Hepatocyte (in vitro differentiated cells): ENCODE measurements around the gene GKN2. TPM values are rescaled to one million over a fixed set of nuclear protein-coding genes. Genes with fewer than 3 reads are reported as not detected.

ENCODE experiments used
- DNase-seq: peaks from one replicate; pipeline ENCODE4 v3.0.0-alpha.2; 2016; ENCODE audit warnings: low spot score
- H2AFZ ChIP-seq: fragments of 200-600 bp; sonication (generic); 2 replicates; pipeline ENCODE4 v1.6.0; 2016; ENCODE audit warnings: antibody characterized with exemption, mild to moderate bottlenecking
- H3K27ac ChIP-seq: fragments of 200-600 bp; sonication (generic); 2 replicates; pipeline ENCODE4 v1.5.1; 2016; ENCODE audit warnings: mild to moderate bottlenecking
- H3K27me3 ChIP-seq: fragments of 200-600 bp; sonication (generic); 2 replicates; pipeline ENCODE4 v1.6.1; 2016
- H3K36me3 ChIP-seq: fragments of 200-600 bp; sonication (generic); replicated peaks from 2 replicates; pipeline ENCODE4 v1.5.1; 2016; ENCODE audit warnings: low read depth; ENCODE audit not compliant: insufficient read depth
- H3K4me1 ChIP-seq: fragments of 200-600 bp; sonication (generic); 2 replicates; pipeline ENCODE4 v1.5.1; 2016; ENCODE audit warnings: mild to moderate bottlenecking, moderate library complexity; ENCODE audit not compliant: insufficient read depth
- H3K4me2 ChIP-seq: fragments of 200-600 bp; sonication (generic); 2 replicates; pipeline ENCODE4 v1.6.0; 2016
- H3K4me3 ChIP-seq: fragments of 200-600 bp; sonication (generic); 2 replicates; pipeline ENCODE4 v1.5.1; 2016; ENCODE audit warnings: mild to moderate bottlenecking
- H3K79me2 ChIP-seq: fragments of 200-600 bp; sonication (generic); 2 replicates; pipeline ENCODE4 v1.6.0; 2017; ENCODE audit warnings: mild to moderate bottlenecking
- H3K9me2 ChIP-seq: fragments of 200-600 bp; sonication (generic); replicated peaks from 2 replicates; pipeline ENCODE4 v1.6.0; 2017; ENCODE audit warnings: mild to moderate bottlenecking; ENCODE audit not compliant: insufficient read depth
- H3K9me3 ChIP-seq: fragments of 200-600 bp; sonication (generic); 2 replicates; pipeline ENCODE4 v1.5.1; 2016; ENCODE audit warnings: low read depth, mild to moderate bottlenecking
- H4K20me1 ChIP-seq: fragments of 200-600 bp; sonication (generic); 2 replicates; pipeline ENCODE4 v1.6.0; 2016; ENCODE audit warnings: mild to moderate bottlenecking; ENCODE audit not compliant: insufficient read depth, poor library complexity, severe bottlenecking
- EZH2 ChIP-seq: fragments of 200-600 bp; sonication (generic); IDR thresholded peaks from 2 replicates; pipeline ENCODE4 v1.6.1; 2016; ENCODE audit warnings: antibody characterized with exemption, mild to moderate bottlenecking, borderline replicate concordance
- EZH2phosphoT487 ChIP-seq: fragments of 200-600 bp; sonication (generic); IDR thresholded peaks from one replicate; pipeline ENCODE4 v1.6.1; 2018; ENCODE audit warnings: antibody characterized with exemption, mild to moderate bottlenecking, low read depth, moderate library complexity; ENCODE audit not compliant: unreplicated experiment, severe bottlenecking
- WGBS: methylation state at CpG from one replicate; pipeline ENCODE4 v1.1.6; 2016; ENCODE audit warnings: low lambda C conversion rate; ENCODE audit errors: missing lambda C conversion rate; 5-methylcytosine and 5-hydroxymethylcytosine counted together
- polyA plus RNA-seq: library from polyadenylated mRNA; unstranded; fragments of >200 nt; fragmentation: Nextera tagmentation; extraction: Ambion mirVana; gene quantifications from 2 replicates; pipeline ENCODE4 v1.2.1, GENCODE V29; 2016
- total RNA-seq: library from RNA; depleted of rRNA; stranded (reverse); fragments of >200 nt; gene quantifications from 2 replicates; pipeline ENCODE4 v1.2.3, GENCODE V29; 2014
- TF ChIP-seq, protein P1 (sequence below): fragments of 200-600 bp; sonication (generic); IDR thresholded peaks from 2 replicates; pipeline ENCODE4 v1.5.1; 2016; ENCODE audit warnings: antibody characterized with exemption, mild to moderate bottlenecking; ENCODE audit not compliant: poor library complexity

GKN2 gene
- total and polyA plus RNA-seq, 2 experiments from 2014 or later: not detected

DNA sequence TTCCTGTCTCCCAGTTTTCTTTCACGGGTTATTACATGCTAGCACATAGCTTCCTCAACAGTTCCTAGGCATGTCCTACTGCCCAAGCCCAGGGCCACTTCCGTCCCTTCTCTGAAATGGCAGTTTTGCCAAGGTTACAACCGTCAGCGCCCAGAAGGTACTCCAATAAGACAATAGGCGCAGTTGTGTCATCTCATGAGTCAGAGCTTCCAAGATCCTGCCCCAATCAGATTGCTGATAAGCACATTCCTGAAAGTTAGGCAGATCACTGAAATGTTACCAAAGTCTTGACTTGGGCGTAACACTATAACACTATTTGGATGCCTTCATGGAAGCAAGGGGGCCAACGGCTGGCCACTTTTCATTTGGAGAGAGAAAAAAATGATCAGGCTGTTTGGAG is 34.2 kb downstream of the GKN2 start:
- 86% methylated on average over 7 of the region's 7 CpGs for WGBS
- Histone ChIP-seq H3K4me2 (no peak overlapping the region), H3K36me3 (no peaks in the 10 kb centered on the region), H3K27ac (no peak overlapping the region), H3K27me3 (no peaks in the 10 kb centered on the region), H3K4me1 (no peaks in the 10 kb centered on the region), H3K79me2 (no peaks in the 10 kb centered on the region), H3K4me3 (no peak overlapping the region), H4K20me1 (no peaks in the 10 kb centered on the region), H2AFZ (no peak overlapping the region), H3K9me3 (no peaks in the 10 kb centered on the region), H3K9me2 (no peaks in the 10 kb centered on the region)
- TF ChIP-seq, protein P1, sequence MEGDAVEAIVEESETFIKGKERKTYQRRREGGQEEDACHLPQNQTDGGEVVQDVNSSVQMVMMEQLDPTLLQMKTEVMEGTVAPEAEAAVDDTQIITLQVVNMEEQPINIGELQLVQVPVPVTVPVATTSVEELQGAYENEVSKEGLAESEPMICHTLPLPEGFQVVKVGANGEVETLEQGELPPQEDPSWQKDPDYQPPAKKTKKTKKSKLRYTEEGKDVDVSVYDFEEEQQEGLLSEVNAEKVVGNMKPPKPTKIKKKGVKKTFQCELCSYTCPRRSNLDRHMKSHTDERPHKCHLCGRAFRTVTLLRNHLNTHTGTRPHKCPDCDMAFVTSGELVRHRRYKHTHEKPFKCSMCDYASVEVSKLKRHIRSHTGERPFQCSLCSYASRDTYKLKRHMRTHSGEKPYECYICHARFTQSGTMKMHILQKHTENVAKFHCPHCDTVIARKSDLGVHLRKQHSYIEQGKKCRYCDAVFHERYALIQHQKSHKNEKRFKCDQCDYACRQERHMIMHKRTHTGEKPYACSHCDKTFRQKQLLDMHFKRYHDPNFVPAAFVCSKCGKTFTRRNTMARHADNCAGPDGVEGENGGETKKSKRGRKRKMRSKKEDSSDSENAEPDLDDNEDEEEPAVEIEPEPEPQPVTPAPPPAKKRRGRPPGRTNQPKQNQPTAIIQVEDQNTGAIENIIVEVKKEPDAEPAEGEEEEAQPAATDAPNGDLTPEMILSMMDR: no peak
- TF ChIP-seq EZH2 (no peak), EZH2phosphoT487 (no peak)
- DNase-seq: no peak

DNA sequence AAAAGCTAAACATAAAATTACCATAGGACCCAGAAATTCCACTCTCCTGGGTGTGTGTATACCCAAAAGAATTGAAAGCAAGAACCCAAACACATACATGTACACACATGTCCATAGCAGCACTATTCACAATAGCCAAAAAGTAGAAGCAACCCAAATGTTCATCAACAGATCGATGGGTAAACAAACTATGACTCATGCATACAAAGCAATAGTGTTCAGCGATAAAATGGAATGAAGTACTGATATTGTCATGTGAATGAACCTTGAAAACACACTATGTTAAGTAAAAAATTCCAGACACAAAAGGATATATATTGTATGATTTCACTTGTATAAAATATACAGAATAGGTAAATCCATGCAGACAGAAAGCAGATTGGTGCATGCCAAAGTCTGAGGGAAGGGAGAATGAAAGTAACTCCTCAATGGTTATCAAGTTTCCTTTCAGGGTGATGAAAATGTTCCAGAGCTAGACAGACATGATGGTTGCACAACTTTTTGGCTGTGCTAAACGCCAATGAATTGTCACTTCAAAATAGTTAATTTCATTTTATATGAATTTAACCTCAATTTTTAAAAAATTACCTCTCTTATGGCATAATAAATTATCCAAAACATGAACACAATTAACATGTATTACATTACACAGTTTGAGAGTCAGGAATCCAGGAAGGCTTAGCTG is 35.5 kb downstream of the GKN2 start:
- no peak overlapping the region for H3K4me2 ChIP-seq
- no peaks in the 10 kb centered on the region for H4K20me1 ChIP-seq
- H3K36me3 ChIP-seq: no peaks in the 10 kb centered on the region
- TF ChIP-seq, protein P1: no peak
- no peak for TF ChIP-seq EZH2
- no peak for TF ChIP-seq EZH2phosphoT487
- H3K4me1 ChIP-seq: no peaks in the 10 kb centered on the region
- H3K27ac ChIP-seq: no peak overlapping the region
- no peaks in the 10 kb centered on the region for H3K9me3 ChIP-seq
- no peaks in the 10 kb centered on the region for H3K27me3 ChIP-seq
- no peak overlapping the region for H2AFZ ChIP-seq
- WGBS: 92% methylated on average over 3 of the region's 3 CpGs
- DNase-seq: no peak
- no peak overlapping the region for H3K4me3 ChIP-seq
- no peaks in the 10 kb centered on the region for H3K79me2 ChIP-seq
- no peaks in the 10 kb centered on the region for H3K9me2 ChIP-seq

DNA sequence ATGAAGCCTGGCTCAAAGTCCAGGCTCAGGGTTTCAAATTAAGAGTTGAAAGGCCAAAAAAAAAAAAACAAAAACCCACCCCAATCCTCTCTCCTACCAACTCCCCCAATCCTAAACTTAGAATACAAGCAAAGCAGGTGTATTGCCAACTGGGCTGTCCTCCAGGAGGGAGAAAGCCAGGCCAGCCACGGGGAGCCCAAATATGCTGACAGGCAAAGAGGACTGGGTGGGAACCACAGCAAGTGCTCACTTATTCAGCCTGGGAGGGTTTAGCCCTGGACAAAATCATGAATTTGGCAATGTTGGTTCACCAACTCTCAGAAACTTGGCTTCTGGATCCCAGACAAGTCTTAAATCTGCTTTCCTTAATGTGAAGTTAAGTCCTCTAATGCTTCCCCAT is 36.5 kb downstream of the GKN2 start:
- WGBS: 57% methylated on average over 1 of the region's 1 CpG

More for the DNA sequence above, 36.5 kb downstream of the GKN2 start:
- Histone ChIP-seq H3K4me3 (no peak overlapping the region), H3K27me3 (no peaks in the 10 kb centered on the region), H3K9me3 (no peaks in the 10 kb centered on the region), H2AFZ (no peak overlapping the region), H3K79me2 (no peaks in the 10 kb centered on the region), H3K4me1 (no peaks in the 10 kb centered on the region), H3K4me2 (no peak overlapping the region), H4K20me1 (no peaks in the 10 kb centered on the region), H3K9me2 (no peaks in the 10 kb centered on the region), H3K36me3 (no peaks in the 10 kb centered on the region), H3K27ac (no peak overlapping the region)
- DNase-seq: no peak
- no peak for TF ChIP-seq EZH2
- no peak for TF ChIP-seq EZH2phosphoT487
- TF ChIP-seq, protein P1: no peak
